ENCODE results near the gene MORN4. TPM values are rescaled to one million over a fixed set of nuclear protein-coding genes. Genes with fewer than 3 reads are reported as not detected.

MORN4 gene
- total RNA-seq = 1 to 10 TPM; 1.1 to 5.6 (median 3.7) TPM

GRCh38 chr10:97632949-97633884 lies at the start of gene MORN4:
Gene MORN4, minus strand, starts transcription at chr10:97633500. Its CDS starts 13,847 bp downstream, at chr10:97619653.
- TF ChIP-seq, protein P1, sequence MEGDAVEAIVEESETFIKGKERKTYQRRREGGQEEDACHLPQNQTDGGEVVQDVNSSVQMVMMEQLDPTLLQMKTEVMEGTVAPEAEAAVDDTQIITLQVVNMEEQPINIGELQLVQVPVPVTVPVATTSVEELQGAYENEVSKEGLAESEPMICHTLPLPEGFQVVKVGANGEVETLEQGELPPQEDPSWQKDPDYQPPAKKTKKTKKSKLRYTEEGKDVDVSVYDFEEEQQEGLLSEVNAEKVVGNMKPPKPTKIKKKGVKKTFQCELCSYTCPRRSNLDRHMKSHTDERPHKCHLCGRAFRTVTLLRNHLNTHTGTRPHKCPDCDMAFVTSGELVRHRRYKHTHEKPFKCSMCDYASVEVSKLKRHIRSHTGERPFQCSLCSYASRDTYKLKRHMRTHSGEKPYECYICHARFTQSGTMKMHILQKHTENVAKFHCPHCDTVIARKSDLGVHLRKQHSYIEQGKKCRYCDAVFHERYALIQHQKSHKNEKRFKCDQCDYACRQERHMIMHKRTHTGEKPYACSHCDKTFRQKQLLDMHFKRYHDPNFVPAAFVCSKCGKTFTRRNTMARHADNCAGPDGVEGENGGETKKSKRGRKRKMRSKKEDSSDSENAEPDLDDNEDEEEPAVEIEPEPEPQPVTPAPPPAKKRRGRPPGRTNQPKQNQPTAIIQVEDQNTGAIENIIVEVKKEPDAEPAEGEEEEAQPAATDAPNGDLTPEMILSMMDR (IDR thresholded peaks at IDR 0.05; ENCODE audit: low read depth) = no peak

DNA sequence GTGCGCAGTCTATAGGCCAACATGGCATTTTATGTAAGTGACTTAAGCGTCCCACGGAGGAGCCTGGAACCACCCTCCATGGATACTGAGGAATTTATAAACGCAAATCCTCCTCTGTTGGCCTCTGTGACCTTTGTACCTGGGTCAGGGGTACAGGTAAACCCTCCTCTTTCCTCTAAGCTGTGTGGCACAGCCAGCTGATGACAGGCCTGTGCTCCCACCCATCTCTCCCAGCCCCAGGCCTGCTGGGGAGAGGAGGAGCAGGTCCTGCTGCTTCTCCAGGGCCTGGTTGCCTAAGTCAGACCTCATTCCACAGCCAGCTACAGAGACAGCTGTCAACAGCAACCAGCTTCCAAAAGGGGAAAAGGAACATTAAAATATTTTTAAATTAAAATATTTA lies 48.7 kb upstream of the MORN4 start:
- TF ChIP-seq, protein P1 (IDR thresholded peaks at IDR 0.05; ENCODE audit: low read depth) = no peak

DNA sequence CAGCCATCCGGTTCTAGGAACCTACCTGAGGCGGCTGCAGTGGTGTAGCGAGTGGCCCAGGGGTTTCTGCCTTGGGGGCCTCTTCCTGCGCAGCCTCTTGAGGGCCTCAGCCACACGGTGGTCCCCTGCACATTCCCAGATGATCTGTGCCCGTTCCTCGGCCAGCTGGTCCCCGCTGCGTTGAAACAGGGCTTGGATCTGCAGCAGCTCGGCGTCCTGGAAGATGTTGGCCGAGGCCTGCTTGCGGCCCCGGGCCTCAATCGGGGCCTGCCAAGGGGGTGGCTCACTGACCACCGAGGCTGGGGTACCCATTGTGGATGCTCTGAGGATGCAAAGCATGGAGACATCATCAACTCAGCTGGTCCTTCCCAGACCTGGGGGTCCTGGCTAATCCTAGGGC lies 46.3 kb upstream of the MORN4 start:
- TF ChIP-seq, protein P1 (IDR thresholded peaks at IDR 0.05; ENCODE audit: low read depth) = no peak

GRCh38 chr10:97676770-97677581 lies 43.7 kb upstream of the MORN4 start:
- TF ChIP-seq, protein P1 (IDR thresholded peaks at IDR 0.05; ENCODE audit: low read depth) = no peak

- TF ChIP-seq, protein P1 (IDR thresholded peaks at IDR 0.05; ENCODE audit: low read depth) = no peak
Observed at GRCh38 chr10:97675222-97675621, 41.9 kb upstream of the MORN4 start.

- TF ChIP-seq, protein P1 (IDR thresholded peaks at IDR 0.05; ENCODE audit: low read depth) = no peak
Observed at GRCh38 chr10:97673736-97674525, 40.6 kb upstream of the MORN4 start.

Measured in subcutaneous adipose tissue (tissue), 4 donors.